ENCODE results near the gene EN2. TPM values are rescaled to one million over a fixed set of nuclear protein-coding genes. Genes with fewer than 3 reads are reported as not detected.
"Not testable (repeated sequence)": the region's sequence is repeated elsewhere in the genome, so short reads cannot be mapped to it uniquely, and the experiment has no call there.

The EN2 gene
- total RNA-seq, 4 donors from 2014 or later = 0.15 to 2.1 TPM; not detected in 2

DNA sequence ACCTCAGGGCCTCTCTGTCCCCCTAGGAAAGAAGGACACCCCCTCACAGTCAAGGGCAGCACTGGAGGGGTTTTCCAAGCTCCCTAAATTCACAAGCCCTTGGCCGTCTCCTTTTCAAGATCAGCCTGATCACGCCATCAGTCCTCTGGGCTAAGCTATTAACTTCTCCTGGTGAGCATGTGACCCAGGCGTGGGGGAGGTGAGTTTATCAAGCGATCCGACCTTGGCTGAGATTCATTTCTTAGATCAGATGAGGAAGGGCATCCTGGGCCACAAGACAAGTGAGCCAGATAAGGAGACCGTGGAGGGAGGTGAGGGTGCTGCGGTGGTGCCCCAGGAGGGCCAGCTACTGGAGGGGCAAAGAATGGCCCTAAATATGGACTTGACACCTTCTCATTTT, 19.2 kb upstream of the EN2 start:
- TF ChIP-seq, protein P1, sequence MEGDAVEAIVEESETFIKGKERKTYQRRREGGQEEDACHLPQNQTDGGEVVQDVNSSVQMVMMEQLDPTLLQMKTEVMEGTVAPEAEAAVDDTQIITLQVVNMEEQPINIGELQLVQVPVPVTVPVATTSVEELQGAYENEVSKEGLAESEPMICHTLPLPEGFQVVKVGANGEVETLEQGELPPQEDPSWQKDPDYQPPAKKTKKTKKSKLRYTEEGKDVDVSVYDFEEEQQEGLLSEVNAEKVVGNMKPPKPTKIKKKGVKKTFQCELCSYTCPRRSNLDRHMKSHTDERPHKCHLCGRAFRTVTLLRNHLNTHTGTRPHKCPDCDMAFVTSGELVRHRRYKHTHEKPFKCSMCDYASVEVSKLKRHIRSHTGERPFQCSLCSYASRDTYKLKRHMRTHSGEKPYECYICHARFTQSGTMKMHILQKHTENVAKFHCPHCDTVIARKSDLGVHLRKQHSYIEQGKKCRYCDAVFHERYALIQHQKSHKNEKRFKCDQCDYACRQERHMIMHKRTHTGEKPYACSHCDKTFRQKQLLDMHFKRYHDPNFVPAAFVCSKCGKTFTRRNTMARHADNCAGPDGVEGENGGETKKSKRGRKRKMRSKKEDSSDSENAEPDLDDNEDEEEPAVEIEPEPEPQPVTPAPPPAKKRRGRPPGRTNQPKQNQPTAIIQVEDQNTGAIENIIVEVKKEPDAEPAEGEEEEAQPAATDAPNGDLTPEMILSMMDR (IDR thresholded peaks at IDR 0.05) = no peak
- TF ChIP-seq POLR2A (IDR thresholded peaks at IDR 0.05) = no peak
- H3K4me3 ChIP-seq = no peak overlapping the region
- no peaks in the 10 kb centered on the region for H3K27me3 ChIP-seq
- H3K4me1 ChIP-seq = no peaks in the 10 kb centered on the region
- H3K9me3 ChIP-seq = no peaks in the 10 kb centered on the region
- DNase-seq = no peak
- H3K36me3 ChIP-seq = no peaks in the 10 kb centered on the region
- intact Hi-C loops (cut with DNase I; ENCODE audit: low total_unique reads) = no loop called here
- H3K27ac ChIP-seq = no peak overlapping the region

DNA sequence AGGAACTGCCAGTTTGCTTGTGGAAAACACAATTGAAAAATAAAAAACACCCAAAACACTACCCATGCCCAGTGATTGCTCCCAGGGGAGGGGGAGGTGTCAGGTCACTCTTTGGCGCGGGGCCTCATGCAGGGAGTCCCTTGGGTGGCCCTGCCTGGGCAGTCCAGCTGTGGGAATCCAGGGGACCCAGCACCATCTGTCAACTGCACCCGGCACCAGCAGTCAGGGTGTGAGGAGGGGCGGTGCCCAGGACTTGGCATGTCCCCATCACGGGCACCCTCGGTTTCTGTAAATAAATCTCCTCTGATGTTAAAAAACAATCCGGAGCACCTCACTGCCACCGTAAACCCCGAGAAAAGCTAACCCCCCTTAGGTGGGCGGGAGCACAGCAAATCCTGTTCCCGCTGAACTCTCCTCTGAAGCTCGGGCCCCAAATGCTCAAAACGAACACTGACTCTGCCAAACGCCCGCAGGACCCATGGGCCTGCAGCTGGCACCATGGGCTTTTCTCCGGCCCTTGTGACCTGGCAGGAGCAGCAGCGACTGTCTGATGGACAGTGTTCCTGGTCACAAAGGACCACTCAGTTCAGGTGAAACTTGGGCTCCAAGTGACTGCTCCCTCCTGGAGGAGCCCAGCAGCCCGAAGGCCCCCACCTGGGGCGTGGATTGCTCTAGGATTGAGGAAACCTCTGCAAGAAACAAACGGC, 18.5 kb upstream of the EN2 start:
- intact Hi-C loops (cut with DNase I; ENCODE audit: low total_unique reads) = no loop called here
- no peak overlapping the region for H3K27ac ChIP-seq
- TF ChIP-seq, protein P1 (IDR thresholded peaks at IDR 0.05) = no peak
- TF ChIP-seq POLR2A (IDR thresholded peaks at IDR 0.05) = no peak
- no peaks in the 10 kb centered on the region for H3K27me3 ChIP-seq
- no peaks in the 10 kb centered on the region for H3K36me3 ChIP-seq
- DNase-seq = no peak
- no peaks in the 10 kb centered on the region for H3K4me1 ChIP-seq
- H3K9me3 ChIP-seq = no peaks in the 10 kb centered on the region
- H3K4me3 ChIP-seq = no peak overlapping the region

DNA sequence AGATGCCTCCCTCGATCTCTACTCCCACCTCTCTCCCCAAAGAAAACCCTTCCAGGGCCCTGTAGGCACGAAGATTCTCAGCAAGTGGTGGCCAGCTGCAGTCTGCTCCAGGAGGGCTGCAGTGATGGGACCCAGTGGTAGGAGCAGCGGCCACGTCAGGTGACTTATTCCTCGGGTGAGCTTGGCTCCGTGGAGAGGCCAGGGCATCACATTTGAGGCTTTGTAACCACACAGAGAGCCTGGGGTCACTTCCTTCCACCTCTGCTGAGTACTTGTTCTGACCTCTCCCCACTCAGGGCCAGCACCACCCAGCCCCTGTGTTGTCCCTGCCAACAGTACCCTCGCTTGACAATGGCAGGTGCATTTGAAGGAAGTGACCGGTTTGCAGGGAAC, 17.9 kb upstream of the EN2 start:
- no peaks in the 10 kb centered on the region for H3K27me3 ChIP-seq
- TF ChIP-seq, protein P1 (IDR thresholded peaks at IDR 0.05) = no peak
- TF ChIP-seq POLR2A (IDR thresholded peaks at IDR 0.05) = no peak
- H3K4me1 ChIP-seq = no peaks in the 10 kb centered on the region
- no peak overlapping the region for H3K27ac ChIP-seq
- H3K36me3 ChIP-seq = no peaks in the 10 kb centered on the region
- no peak for DNase-seq
- H3K4me3 ChIP-seq = no peak overlapping the region
- no peaks in the 10 kb centered on the region for H3K9me3 ChIP-seq
- intact Hi-C loops (cut with DNase I; ENCODE audit: low total_unique reads) = no loop called here

DNA sequence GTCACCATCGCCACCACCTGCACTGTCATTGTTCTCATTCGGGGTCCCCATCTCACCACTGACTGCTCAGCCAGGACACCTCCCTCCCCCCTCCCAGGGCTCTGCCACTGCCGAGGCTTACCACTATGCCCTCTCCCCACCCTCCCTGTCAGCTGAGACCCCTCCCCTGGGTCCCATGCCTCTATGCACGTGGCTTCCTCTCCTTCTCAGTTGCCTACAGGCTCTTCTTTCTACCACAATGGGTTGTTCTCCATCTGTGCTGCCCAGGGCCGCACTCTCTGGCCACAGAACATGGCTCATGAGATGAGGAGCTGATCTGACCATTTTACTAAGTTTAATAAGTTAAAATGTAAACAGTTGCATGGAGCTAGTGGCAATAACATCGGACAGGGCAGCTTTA, 16.1 kb upstream of the EN2 start:
- Histone ChIP-seq H3K27me3 (no peaks in the 10 kb centered on the region), H3K27ac (no peak overlapping the region), H3K36me3 (no peaks in the 10 kb centered on the region), H3K4me3 (no peak overlapping the region), H3K4me1 (no peaks in the 10 kb centered on the region), H3K9me3 (no peaks in the 10 kb centered on the region)
- TF ChIP-seq, protein P1 (IDR thresholded peaks at IDR 0.05) = no peak
- TF ChIP-seq POLR2A (IDR thresholded peaks at IDR 0.05) = no peak
- intact Hi-C loops (cut with DNase I; ENCODE audit: low total_unique reads) = no loop called here
- DNase-seq = no peak

DNA sequence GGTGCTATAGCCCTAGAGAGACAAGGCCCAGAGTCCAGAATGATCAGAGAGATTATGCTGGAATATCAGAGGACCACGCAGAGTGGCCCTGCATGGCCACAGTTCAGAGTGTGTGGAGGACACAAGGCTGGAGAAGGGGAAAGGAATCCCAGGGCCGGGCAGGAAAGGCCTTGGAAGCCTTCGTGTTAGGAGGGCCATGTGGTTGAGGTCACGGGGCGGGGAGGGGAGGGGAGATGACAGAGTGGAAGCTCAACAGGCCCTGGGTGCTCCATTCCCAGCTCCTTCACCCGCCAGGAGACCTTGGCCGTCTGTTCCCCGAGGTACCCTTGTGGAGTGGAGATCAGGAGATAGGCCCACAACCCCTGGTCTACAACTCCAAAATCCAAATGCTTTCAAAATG, 13.2 kb upstream of the EN2 start:
- H3K27ac ChIP-seq = no peak overlapping the region
- H3K4me3 ChIP-seq = no peak overlapping the region
- H3K27me3 ChIP-seq = peaks cover 0 to 20% of the 10 kb centered on the region in 2 donors
- DNase-seq = no peak
- H3K36me3 ChIP-seq = no peaks in the 10 kb centered on the region
- H3K4me1 ChIP-seq = peaks cover 0 to 7% of the 10 kb centered on the region in 2 donors
- H3K9me3 ChIP-seq = no peaks in the 10 kb centered on the region
- intact Hi-C loops (cut with DNase I; ENCODE audit: low total_unique reads) = no loop called here
- TF ChIP-seq POLR2A (IDR thresholded peaks at IDR 0.05) = no peak

DNA sequence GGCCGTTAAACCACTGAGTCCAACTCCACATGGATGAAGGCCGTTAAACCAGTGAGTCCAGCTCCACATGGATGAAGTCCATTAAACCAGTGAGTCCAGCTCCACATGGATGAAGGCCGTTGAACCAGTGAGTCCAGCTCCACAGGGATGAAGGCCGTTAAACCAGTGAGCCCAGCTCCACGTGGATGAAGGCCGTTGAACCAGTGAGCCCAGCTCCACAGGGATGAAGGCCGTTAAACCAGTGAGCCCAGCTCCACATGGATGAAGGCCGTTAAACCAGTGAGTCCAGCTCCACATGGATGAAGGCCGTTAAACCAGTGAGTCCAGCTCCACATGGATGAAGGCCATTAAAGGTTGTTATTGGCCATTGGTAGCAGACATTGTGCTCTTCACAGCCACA, 12.3 kb upstream of the EN2 start:
- H3K4me1 ChIP-seq; H3K9me3 ChIP-seq; H3K36me3 ChIP-seq; DNase-seq; intact Hi-C loops (cut with DNase I; ENCODE audit: low total_unique reads); H3K27ac ChIP-seq; H3K4me3 ChIP-seq: not testable (repeated sequence)
- H3K27me3 ChIP-seq = peaks cover 0 to 27% of the 10 kb centered on the region in 2 donors

Data from uterus (tissue), 4 donors.